NCI-H146 treated with DMSO at 0.1 percent for 48 hours (cell line): ENCODE results near the gene RAB30.

Experiments
- DNase-seq: peaks from one replicate; lab custom pipeline; 2025; ENCODE audit not compliant: unreplicated experiment; lab: John Stamatoyannopoulos, UW

Gene RAB30, protein sequence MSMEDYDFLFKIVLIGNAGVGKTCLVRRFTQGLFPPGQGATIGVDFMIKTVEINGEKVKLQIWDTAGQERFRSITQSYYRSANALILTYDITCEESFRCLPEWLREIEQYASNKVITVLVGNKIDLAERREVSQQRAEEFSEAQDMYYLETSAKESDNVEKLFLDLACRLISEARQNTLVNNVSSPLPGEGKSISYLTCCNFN

GRCh38 chr11:83071567-83072349 lies at the start of gene RAB30:
TSS of gene RAB30 (minus strand) at chr11:83071897. CDS start at chr11:82997316, 74,581 bp downstream.
- DNase-seq: peak; percentile 98

DNA sequence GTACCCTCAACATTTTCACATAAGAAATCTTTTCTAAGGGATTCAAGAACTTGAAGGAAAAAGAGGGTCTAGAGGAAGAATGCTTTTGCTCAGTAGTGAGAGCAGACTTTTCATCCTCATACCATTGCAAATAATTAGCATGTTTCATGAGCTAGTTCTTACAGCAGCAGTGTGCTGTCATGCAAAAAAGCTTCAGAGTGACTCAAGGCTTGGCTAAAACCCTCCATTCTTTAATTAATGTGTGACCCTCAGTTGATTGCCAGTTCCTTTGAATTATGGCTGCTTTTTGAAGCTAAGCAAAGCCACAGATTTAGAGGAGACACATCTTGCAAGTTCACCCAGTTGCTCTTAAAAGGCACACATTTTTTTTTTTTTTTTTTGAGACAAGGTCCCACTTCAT lies 48.6 kb upstream of the RAB30 start:
- DNase-seq: no peak

DNA sequence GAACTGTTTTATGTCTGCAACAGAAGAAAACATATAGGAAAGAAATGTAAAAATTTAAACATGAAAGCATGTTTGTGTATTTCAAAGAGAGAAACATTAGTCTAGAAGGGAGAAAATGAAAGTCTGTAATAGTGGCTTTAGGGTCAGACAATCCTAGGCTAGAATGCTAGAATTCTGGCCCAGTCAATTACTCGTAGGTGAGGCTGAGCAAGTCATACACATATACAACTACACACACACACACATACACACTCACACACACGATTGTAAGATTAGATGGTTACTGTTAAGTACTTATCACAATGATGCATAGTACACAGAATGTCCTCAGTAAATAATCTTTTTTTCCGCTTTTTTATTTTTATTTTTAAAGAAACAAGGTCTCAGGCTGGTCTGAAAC lies 47.5 kb upstream of the RAB30 start:
- DNase-seq: no peak

DNA sequence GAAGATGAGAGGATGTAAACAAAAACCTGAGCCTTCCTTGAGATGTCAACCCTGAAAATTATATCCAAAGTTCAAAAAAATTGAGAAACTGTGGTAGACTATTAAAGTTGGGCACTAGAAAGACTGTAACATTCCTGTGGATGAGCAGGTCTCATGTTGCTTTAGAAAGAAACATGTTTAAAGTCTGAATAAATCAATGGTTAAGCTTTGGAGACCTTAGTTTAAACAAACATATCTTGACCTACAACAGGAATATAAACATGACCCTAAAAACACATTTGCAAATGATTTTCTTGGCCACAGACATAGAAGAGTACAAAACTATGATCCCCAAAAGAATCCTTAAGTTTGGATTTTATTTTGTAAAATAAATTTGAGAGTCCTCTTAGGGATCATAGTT lies 47.1 kb upstream of the RAB30 start:
- no peak for DNase-seq

DNA sequence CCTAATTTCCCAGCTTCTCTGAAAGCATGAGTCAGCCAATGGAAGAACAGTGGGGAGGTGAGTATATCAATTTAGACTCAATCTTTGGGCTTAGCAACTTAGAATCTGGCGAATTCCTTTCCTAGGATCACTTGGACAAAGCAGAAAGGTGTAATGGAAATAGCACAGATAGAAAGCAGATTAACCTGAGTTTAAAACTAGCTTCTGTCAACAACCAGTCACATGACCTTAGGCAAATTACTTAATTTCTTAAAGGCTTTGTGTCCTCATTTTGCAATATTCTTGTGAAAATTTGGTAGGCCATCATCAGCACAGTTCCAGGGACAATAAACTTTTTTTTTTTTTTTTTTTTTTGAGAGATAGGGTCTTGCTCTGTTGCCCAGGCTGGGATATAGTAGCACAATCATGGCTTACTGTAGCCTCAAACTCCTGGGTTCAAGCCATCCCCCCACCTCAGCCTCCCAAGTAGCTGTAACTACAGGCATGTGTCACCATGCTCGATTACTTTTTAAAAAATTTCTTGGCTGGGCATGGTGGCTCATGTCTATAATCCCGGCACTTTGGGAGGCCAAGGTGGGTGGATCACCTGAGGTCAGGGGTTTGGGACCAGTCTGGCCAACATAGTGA lies 44.4 kb upstream of the RAB30 start:
- DNase-seq: no peak

GRCh38 chr11:83115551-83115950 lies 43.9 kb upstream of the RAB30 start:
- no peak for DNase-seq

- DNase-seq: no peak
Measured at GRCh38 chr11:83115026-83115425, 43.3 kb upstream of the RAB30 start.

DNA sequence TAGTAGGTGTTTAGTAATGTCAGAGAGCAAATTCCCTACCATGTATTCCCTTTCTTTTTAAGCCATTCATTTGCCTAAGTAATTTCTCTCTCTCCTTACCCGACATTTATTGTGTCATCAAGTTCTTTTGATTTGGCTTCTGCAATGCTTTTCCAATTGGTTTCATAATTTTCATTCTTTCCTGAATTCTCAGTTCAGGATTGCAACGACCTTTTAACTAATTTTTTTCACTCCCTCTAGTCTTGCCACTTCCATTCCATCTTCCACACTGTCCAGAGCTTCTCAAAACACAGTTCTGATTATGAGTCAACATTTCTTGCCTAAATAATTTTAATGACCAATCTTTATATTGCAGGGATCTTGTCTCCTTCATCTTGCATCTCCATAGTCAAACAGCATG lies 41.2 kb upstream of the RAB30 start:
- no peak for DNase-seq

GRCh38 chr11:83105168-83105567 lies 33.5 kb upstream of the RAB30 start:
- no peak for DNase-seq

GRCh38 chr11:83102834-83103233 lies 31.1 kb upstream of the RAB30 start:
- peak; percentile 25 for DNase-seq

- DNase-seq: no peak
Measured at GRCh38 chr11:83097429-83098075, 25.9 kb upstream of the RAB30 start.

DNA sequence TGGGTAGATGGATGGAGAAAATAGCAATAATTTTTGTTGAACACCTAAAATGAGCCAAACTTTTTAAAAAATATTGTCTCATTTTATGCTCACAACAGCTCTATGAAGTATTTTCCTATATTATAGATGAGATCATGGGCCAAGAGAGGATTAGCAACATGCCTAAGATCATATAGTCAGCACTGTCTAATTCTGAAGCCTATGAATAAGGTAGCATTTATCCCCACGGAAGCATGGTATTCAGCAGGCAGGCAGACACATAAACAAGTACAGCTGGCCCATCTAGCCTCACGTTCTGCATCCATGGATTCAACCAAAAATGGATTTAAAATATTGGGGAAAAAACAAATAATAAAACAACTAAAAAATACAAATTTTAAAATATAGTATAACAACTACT lies 21.9 kb upstream of the RAB30 start:
- no peak for DNase-seq

DNA sequence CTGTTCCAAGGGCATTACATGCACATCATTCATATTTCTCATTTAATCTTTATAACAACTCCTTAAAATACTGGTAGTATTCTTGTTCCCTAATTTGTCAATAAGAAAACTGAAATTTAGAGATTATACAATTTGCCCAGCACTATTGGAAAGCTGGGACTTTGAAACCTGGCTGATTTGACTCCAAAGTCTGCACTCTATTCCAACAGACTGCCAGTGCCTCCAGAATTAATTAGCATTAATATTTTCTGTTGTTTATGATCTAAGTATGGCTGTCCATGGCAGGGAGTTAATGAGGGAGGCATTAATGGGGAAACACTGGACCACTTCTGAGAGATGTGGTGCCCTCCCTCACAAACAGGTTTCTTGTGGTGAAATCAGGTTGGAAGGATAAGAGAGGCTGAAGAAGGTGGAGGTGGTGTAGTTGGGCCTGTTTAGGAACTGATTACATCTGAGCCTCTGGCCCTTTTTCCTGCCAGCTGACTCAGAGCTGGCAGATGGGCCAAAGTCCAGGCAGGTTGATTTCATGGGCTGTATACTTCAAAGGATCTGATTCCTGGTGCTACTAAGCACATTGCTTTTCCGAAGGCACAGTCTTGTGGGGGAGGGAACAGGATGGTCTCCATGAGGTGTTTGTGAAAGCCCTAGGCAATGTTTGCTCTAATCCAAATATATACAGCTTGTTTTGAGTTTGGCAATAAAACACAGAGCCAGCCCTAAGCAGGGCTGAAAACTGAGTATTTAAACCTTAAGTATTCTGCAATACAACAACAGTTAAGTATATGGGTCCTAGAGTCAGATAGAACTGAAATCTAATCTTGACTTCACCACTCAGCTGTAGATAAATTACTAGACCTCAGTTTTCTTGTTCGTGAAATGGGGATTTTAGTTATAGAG lies 21.0 kb upstream of the RAB30 start:
- peak; percentile 21 for DNase-seq

GRCh38 chr11:83088965-83089364 lies 17.3 kb upstream of the RAB30 start:
- no peak for DNase-seq

- DNase-seq: peak; percentile 86
Measured at GRCh38 chr11:83087035-83087434, 15.3 kb upstream of the RAB30 start.

GRCh38 chr11:83079820-83080219 lies 8.1 kb upstream of the RAB30 start:
- no peak for DNase-seq

DNA sequence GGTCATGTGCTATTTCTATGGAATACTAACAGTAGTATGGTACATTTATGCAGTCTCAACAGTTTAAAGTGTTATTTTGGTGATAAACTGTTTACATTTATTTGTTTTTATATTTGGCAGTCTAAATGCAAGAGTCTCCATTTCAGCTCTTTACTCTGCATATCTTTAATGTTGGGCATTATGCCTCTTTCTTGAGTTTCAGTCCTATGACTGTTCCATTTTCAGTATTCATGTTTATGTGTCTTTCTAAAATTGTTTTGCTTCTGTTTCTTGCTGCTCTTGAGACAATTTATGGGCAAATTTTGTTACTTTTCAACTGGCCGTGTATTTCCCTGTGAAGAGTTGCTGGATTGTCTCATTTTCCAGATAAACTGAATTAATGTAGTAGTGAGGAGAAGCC lies 6.6 kb upstream of the RAB30 start:
- DNase-seq: no peak

DNA sequence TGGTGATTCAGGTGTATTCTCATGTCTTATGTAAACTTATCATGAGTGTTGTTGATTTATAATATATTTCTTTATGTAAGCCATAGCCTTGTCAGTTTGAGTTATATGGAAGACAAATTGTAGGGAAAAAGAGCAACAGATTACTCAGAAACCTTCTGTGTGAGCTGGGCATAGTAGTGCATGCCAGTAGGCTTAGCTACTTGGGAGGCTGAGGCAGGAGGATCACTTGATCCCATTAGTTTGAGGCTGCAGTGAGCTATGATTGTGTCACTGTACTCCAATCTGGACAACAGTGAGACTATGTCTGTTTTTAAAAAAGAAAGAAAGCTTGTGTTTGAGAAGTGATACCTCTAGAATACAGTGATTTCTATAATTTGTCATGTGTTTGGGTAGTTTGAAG lies 2.2 kb upstream of the RAB30 start:
- DNase-seq: no peak

- no peak for DNase-seq
Measured at GRCh38 chr11:83073258-83073657, 1.6 kb upstream of the RAB30 start.

DNA sequence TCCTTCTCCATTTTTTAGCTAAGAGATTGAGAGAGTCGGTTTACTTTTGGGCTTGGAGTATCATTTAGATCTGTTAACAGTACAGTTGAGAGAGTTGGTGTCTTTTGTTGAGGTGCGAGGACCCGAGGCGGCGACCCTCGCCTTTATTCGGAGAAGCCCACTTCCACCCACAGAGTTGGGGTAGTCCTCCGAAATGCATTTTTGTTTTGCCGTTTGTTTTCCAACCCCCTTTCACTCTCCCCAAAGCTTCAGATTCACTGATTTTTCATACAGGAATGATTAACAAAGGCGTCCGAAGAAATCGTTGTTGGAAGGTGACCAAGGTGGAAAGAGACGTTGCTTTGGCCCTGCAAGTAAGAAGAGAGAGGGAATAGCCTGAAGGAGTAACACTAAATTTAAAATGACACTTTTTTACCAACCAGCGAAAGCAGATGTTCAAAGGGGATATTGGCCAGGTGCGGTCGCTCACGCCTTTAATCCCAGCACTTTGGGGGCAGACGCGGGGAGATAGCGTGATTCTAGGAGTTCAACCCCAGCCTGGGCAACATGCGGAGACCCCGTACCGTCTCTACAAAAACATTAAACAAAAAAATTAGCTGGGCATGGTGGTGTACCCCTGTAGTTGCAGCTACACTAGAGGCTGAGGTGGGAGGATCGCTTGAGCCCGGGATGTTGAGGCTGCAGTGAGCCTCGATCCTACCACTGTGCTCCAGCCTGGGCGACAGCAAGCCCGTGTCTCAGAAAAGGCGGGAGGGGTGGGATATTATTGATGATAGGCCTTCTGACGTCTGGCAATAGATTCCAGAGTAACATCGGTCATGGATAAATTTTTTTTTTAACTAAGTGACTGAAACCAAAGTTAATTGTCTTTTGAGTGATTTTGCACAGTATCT lies 899 bp upstream of the RAB30 start:
- no peak for DNase-seq
